ENCODE measurements around the gene EXOSC7.
"Not testable (repeated sequence)": the region's sequence is repeated elsewhere in the genome, so short reads cannot be mapped to it uniquely, and the experiment has no call there.

GRCh38 chr3:45053805-45054195 is 77.8 kb downstream of the EXOSC7 start:
- TF ChIP-seq CTCF (IDR thresholded peaks at IDR 0.05 in 4 of 5, conservative IDR thresholded peaks at IDR 0.05 in 1 of 5); POLR2A (IDR thresholded peaks at IDR 0.05): not testable (repeated sequence)
